ENCODE data around the gene KRT9.
A peak's percentile ranks its signal among the peaks of the same experiment; 100 is the strongest.

Gene KRT9

GRCh38 chr17:41518031-41518430, 53.8 kb downstream of the KRT9 start:
- peak in 1 of 10 donors; percentile 56 for DNase-seq
- intact Hi-C loops (cut with DNase I) = no loop called here

- DNase-seq = no peak
- intact Hi-C loops (cut with DNase I) = no loop called here
Observed at GRCh38 chr17:41516830-41517283, 55.0 kb downstream of the KRT9 start.

GRCh38 chr17:41516147-41516829, 55.6 kb downstream of the KRT9 start:
- DNase-seq = no peak
- intact Hi-C loops (cut with DNase I) = no loop called here
